Measurements from ENCODE around the gene DENND1B.

DNA sequence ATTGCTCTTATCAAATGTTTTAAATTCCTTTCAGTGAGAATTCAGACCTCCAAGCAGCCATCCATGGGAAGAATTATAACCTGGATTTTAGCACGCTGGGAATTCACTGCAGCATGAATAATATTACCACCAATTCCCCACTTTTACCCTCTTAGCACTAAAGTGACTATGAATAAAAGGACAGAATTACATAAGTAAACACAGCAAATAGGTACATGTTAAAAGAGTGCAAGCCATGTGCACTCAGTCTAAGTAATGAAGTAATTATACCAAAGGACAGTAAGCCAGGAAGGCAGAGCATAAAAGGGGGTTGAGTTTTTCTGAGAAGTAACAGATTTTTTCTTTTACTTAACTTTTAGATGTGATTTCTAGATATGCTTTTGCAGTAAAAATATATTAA lies 176.3 kb downstream of the DENND1B start:
- TF ChIP-seq, protein P1, sequence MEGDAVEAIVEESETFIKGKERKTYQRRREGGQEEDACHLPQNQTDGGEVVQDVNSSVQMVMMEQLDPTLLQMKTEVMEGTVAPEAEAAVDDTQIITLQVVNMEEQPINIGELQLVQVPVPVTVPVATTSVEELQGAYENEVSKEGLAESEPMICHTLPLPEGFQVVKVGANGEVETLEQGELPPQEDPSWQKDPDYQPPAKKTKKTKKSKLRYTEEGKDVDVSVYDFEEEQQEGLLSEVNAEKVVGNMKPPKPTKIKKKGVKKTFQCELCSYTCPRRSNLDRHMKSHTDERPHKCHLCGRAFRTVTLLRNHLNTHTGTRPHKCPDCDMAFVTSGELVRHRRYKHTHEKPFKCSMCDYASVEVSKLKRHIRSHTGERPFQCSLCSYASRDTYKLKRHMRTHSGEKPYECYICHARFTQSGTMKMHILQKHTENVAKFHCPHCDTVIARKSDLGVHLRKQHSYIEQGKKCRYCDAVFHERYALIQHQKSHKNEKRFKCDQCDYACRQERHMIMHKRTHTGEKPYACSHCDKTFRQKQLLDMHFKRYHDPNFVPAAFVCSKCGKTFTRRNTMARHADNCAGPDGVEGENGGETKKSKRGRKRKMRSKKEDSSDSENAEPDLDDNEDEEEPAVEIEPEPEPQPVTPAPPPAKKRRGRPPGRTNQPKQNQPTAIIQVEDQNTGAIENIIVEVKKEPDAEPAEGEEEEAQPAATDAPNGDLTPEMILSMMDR (IDR thresholded peaks at IDR 0.05 in 4 of 5, conservative IDR thresholded peaks at IDR 0.05 in 1 of 5): no peak
- no peak for TF ChIP-seq POLR2A (IDR thresholded peaks at IDR 0.05)
